HG02852 (cell line): ENCODE measurements around the gene MAN1A1.

ENCODE experiments used
- ATAC-seq: cut with Tn5 transposase; IDR thresholded peaks from one replicate; pipeline ENCODE4 v1.9.1; 2021; ENCODE audit warnings: mild to moderate bottlenecking, moderate library complexity; ENCODE audit not compliant: unreplicated experiment

MAN1A1 gene

DNA sequence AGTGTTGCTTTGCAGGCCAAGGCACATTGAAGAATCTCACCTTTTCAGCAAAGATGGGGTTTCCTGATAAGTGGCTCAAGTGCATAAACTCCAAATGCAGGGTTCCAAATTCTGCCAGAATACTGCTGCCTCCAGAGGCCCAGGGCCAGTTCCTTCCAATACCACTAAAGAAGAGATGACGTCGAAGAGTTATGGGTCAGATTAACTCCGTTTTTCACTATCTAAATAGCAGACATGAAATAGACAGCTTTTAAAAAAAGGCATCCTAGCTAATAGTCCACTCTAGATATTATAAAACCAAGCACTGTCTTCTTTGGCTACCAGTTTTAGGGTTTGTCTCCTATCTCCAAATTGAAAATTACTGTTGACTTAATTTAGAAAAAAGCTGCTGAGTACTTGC lies 144.8 kb downstream of the MAN1A1 start:
- ATAC-seq = no peak

DNA sequence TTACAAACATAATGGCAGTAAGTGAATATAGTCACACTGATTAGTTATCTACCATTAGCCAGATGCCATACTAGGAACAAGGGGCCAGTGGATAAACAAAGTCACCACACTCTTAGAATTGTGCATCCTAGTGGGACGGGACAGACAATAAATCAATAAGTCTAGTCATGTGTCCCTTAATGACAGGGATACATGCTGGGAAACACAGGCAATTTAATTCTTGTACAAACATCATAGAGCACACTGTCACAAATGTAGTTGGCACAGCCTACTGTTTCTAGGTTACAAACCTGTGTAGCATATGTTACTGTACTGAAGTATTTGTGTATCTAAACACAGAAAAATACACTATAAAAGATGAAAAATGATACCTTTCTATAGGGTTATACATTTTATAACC lies 148.1 kb downstream of the MAN1A1 start:
- no peak for ATAC-seq

GRCh38 chr6:119200512-119201175 lies 148.9 kb downstream of the MAN1A1 start:
- ATAC-seq = no peak

DNA sequence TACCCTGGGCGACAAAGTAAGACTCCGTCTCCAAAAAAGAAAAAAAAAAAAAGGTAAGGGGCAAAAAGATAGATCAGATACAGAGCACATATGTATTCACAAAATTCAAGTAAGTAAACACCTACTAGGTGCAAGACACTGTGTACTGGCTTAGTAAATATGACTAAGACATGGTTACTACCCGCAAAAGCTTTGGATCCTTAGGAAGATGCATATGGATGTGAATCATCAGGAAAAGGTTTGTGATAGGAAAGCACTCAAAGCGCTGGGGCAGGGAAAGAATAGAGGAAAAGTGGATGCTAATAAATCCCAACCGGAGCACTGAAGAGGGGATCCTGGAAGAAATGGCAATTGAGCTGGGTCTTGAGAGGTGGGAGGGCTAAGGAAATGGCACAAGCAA lies 152.3 kb downstream of the MAN1A1 start:
- no peak for ATAC-seq

GRCh38 chr6:119196715-119197114 lies 152.8 kb downstream of the MAN1A1 start:
- no peak for ATAC-seq

GRCh38 chr6:119195848-119196247 lies 153.7 kb downstream of the MAN1A1 start:
- ATAC-seq = no peak

DNA sequence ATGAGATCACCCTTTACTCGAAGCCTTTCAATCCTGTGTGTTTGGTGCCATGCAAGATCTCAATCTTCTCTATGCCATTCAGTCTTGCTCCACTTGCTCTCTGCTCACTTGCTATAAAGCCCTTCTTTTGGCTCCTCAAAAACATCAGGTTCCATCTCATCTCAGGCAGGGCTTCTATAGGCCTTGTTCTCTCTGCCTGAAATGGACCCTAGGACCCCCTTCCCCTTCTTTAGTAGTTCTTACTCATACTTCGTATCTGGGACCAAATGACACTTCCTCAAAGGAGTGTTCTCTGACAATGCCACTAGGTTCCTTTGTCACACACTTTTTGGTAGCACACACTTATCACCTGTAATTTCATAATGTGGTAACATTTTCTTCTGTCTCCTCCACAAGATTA lies 154.4 kb downstream of the MAN1A1 start:
- no peak for ATAC-seq

- ATAC-seq = no peak
Observed at GRCh38 chr6:119193707-119194106, 155.9 kb downstream of the MAN1A1 start.

GRCh38 chr6:119192200-119192599 lies 157.4 kb downstream of the MAN1A1 start:
- ATAC-seq = no peak

DNA sequence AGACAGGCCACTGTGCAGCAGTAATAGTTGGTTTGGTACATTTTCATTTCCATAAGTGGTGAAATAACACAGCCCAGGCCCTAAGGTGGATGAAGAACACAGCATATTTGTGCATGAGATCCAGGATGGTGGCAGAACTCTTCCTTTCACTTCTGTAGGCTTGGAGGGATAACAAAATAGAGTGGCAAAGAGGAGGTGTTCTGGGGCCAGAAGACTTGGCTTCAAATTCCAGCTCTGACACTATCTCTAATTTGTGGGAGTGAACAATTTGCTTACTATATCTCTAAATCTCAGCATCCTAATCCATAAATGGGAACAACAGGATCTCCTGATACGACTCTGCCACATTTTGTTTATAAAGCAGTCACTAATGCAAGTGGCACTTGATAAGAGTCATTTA lies 159.4 kb downstream of the MAN1A1 start:
- no peak for ATAC-seq

GRCh38 chr6:119189498-119189897 lies 160.1 kb downstream of the MAN1A1 start:
- ATAC-seq = no peak

DNA sequence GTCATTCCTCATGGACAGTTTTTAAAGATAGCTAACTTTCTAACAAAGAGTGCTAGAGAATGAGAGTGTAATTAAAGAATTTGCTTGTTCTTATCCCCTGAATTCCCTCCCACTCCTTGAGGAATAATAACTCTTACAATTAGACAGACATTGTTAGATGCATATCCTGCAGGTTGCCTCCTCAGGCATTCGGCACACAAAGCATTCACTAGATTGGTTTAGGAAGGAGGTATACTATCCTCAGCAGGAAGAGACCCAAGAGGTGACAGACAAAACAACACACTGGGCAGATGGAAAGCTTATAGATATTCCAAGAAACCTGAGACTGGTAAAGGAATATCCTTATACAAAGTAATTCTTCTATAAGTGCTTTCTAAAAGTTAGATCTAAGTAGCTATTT lies 162.0 kb downstream of the MAN1A1 start:
- no peak for ATAC-seq

DNA sequence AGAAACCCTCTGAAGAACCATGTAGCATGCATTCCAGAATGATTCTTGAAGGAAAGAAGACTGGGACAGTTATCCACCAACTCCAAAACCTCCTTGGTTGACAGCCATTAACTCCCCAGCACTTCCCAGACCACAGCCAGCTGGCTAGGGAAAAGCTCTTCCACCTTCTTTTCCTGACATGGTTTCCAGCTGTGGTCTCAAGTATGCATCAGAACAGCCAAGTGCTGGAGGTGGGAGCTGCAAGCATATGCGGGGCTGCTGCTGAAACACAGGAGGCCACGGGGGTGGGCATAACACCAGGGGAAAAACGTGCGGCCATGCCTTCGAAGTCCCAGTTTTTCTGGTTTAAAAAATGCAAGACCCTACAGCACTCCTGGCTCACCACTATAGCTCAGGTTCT lies 163.1 kb downstream of the MAN1A1 start:
- no peak for ATAC-seq

GRCh38 chr6:119184008-119184648 lies 165.4 kb downstream of the MAN1A1 start:
- ATAC-seq = no peak

- no peak for ATAC-seq
Observed at GRCh38 chr6:119183457-119183856, 166.1 kb downstream of the MAN1A1 start.

- ATAC-seq = no peak
Observed at GRCh38 chr6:119182875-119183274, 166.7 kb downstream of the MAN1A1 start.

GRCh38 chr6:119182216-119182803 lies 167.3 kb downstream of the MAN1A1 start:
- no peak for ATAC-seq

DNA sequence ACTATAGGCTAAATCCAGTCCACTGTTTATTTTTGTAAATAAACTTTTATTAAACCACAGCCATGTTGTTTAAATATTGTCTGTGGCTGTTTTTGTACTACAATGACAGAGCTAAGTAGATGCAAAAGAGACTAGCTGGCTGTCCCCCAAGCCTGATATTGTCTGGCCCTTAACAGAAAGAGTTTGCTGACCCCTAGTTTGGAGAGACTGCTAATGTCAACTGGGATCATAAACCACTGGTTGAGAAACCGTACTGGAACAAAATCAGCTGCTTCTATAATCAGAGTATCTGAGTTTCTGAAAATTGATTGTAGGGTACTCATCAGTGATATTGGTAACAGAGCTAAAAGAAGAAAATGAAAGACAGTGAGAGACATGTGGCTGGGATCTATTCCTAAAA lies 168.5 kb downstream of the MAN1A1 start:
- ATAC-seq = no peak

DNA sequence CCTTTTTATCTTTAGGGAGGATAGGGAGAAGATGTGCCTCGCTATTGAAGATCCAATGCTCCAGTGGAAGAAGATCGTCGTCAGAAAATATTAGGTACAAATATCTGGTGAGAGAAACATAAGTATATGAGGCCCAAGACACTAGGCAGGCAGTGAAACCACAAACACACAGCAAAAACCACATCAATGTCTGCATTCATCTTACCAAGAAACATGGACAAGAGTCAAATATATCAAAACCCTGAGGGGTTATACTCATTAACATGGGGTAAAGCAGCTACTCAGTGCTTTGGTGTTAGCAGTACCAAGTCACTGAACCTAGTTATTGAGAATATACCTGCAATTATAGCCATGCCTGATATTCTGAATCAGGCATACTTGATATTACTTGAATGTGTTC lies 169.7 kb downstream of the MAN1A1 start:
- ATAC-seq = no peak

DNA sequence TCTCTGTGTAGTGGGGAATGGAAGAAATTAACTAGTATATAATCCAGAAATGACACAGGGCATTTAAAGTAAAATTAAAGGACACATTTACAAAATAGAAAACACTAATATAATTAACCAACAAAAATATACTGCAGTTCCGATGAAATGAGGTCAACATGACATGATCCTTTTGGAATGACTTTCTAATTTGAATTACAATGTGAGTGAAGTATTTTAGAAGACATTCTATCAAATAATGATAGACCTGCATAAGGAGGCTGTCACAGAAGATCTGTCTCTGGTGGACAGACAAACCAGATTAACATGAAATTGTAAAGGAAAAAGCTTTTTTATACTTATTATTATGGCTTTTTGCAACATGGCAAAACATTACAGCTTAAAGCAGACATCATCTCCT lies 170.5 kb downstream of the MAN1A1 start:
- no peak for ATAC-seq

- no peak for ATAC-seq
Observed at GRCh38 chr6:119176445-119176844, 173.1 kb downstream of the MAN1A1 start.
